ENCODE results near the gene ZNF625. TPM values are rescaled to one million over a fixed set of nuclear protein-coding genes. Genes with fewer than 3 reads are reported as not detected.

Gene ZNF625
- total and polyA plus RNA-seq, 2 donors: 1.9 to 4.8 TPM

DNA sequence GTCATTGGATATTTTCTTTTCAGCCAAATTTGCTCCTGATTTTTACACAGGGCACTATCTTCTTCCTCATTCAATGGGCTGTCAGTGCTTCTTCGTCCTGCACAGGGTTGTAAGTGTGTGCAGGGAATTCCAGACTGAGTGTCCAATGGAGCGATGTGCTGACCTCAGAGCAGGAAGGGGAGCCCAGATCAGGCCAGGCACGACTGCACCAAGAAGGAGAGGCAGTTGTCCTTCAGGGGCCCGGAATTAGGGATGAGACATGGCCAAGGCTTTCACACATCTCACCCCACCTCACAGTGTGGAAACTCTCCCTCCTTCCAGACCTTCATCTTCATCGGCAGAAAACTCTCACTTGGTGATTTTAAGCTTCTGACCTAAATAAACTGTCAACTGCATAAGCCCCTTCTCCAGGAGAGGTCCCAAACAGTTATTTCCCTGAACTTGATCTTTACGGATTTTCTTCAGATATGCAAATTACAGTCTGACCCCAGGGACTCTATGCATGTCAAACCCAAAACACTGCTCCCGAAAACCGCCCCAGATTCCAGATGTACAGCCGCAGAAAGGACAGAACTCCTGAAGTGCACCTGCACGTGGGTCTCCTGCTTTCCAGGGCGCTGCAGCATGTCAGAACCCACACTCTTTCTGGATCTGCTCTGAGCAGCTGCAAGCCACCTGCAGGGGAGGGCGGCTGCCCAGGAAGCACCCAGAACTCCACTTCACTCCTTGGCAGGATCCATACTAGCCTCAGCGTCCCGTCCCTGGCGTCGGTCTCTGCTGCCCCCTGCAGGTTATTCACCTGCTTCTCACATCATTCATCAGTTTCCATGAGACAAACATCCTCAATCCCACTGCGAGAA lies 15.8 kb downstream of the ZNF625 start:
- Histone ChIP-seq H3K27me3 (ENCODE audit: control insufficient read depth in 2 of 2, insufficient read depth in 1 of 2, low read length in 1 of 2) (no peaks in the 10 kb centered on the region), H3K4me1 (ENCODE audit: control insufficient read depth in 2 of 2, insufficient read depth in 2 of 2, low read length in 2 of 2) (peaks cover 12 to 25% of the 10 kb centered on the region in 2 donors), H3K4me3 (ENCODE audit: low read length in 2 of 2) (peak overlapping the region; percentile 96 to 99), H3K9me3 (ENCODE audit: control insufficient read depth in 2 of 2, insufficient read depth in 1 of 2, low read length in 1 of 2) (no peaks in the 10 kb centered on the region), H3K27ac (ENCODE audit: low read depth in 1 of 2, low read length in 1 of 2) (peak overlapping the region in 1 of 2 donors; percentile 85), H3K36me3 (ENCODE audit: control insufficient read depth in 2 of 2, insufficient read depth in 2 of 2, low read length in 1 of 2) (peaks cover 3 to 7% of the 10 kb centered on the region in 2 donors)
- WGBS: 6% methylated on average over 17 of the region's 17 CpGs
- DNase-seq (ENCODE audit: low read depth in 6 of 9, low spot score in 9 of 9): peak; percentile 69 to 95 (median 86)

DNA sequence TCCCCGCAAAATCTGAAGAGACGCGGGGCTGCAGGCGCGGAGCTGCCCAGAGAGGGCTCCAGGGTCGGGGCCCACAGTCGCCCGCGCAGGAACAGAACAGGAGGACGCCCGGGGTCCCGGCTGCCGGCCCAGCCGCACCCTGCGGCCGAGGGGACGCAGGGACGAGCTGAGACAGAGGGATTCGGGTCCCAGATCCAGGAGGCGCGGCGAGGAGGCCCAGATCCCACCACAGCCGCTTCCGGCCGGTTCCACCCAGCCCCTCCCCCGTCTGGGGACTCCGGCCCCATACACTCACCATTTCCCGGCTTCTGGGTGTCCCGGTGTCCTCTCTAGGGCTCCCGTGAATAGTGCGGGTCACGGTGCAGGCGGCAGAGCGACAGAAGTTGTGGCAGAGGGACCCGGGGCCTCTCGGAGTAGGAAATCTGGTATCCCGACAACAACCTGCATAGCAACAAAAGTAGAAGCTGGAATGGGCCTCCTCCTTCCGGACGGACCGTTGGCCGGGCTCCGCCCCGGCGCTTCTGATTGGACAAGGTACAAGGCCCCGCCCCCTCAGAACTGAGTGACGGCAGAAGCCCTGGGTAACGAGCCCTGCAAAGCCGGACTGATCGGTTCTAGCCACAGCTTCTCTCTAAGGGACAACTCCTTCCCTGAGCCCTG lies 16.5 kb downstream of the ZNF625 start, which contains the start of gene ZNF20:
TSS of gene ZNF20 (minus strand) at position 466 of the 660 bp plus-strand sequence. CDS start at position 298, 168 bp downstream.
- WGBS: under 1% methylated on average over 49 of the region's 49 CpGs
- H3K4me3 ChIP-seq (ENCODE audit: low read length in 2 of 2): peak within 1 kb of the TSS; percentile 96 to 99
- peak; percentile 74 to 95 (median 88) for DNase-seq (ENCODE audit: low read depth in 6 of 9, low spot score in 9 of 9)
- H3K27me3 ChIP-seq (ENCODE audit: control insufficient read depth in 2 of 2, insufficient read depth in 1 of 2, low read length in 1 of 2): no peaks in the 10 kb centered on the region
- no peaks in the 10 kb centered on the region for H3K9me3 ChIP-seq (ENCODE audit: control insufficient read depth in 2 of 2, insufficient read depth in 1 of 2, low read length in 1 of 2)
- H3K27ac ChIP-seq (ENCODE audit: low read depth in 1 of 2, low read length in 1 of 2): peak within 1 kb of the TSS; percentile 60 to 85
- peaks cover 8 to 9% of the 10 kb centered on the region in 2 donors for H3K36me3 ChIP-seq (ENCODE audit: control insufficient read depth in 2 of 2, insufficient read depth in 2 of 2, low read length in 1 of 2)
- peaks cover 12 to 25% of the 10 kb centered on the region in 2 donors for H3K4me1 ChIP-seq (ENCODE audit: control insufficient read depth in 2 of 2, insufficient read depth in 2 of 2, low read length in 2 of 2)

DNA sequence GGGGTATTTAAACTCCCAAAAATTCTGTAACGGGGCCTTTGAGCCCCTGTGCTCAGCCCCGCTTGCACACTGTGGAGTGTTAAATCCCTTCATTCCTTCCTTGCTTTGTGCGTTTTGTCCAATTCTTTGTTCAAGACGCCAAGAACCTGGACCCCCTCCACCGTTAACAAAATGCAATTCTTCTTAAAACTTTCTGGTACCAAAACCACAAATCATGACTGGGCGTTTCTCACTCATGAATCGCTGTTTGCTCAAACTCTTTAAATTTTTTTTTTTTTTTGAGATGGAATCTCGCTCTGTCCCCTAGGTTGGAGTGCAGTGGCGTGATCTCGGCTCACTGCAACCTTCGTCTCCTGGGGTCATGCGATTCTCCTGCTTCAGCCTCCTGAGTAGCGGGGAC lies 17.3 kb downstream of the ZNF625 start:
- no peak overlapping the region for H3K27ac ChIP-seq (ENCODE audit: low read depth in 1 of 2, low read length in 1 of 2)
- H3K36me3 ChIP-seq (ENCODE audit: control insufficient read depth in 2 of 2, insufficient read depth in 2 of 2, low read length in 1 of 2): peaks cover 15 to 17% of the 10 kb centered on the region in 2 donors
- WGBS: 30% methylated on average over 13 of the region's 13 CpGs
- peak in 1 of 9 donors; percentile 32 for DNase-seq (ENCODE audit: low read depth in 6 of 9, low spot score in 9 of 9)
- peak overlapping the region; percentile 96 to 99 for H3K4me3 ChIP-seq (ENCODE audit: low read length in 2 of 2)
- peaks cover 12 to 25% of the 10 kb centered on the region in 2 donors for H3K4me1 ChIP-seq (ENCODE audit: control insufficient read depth in 2 of 2, insufficient read depth in 2 of 2, low read length in 2 of 2)
- H3K9me3 ChIP-seq (ENCODE audit: control insufficient read depth in 2 of 2, insufficient read depth in 1 of 2, low read length in 1 of 2): peaks cover under 1 to 2% of the 10 kb centered on the region in 2 donors
- H3K27me3 ChIP-seq (ENCODE audit: control insufficient read depth in 2 of 2, insufficient read depth in 1 of 2, low read length in 1 of 2): no peaks in the 10 kb centered on the region

- Histone ChIP-seq H3K36me3 (ENCODE audit: control insufficient read depth in 2 of 2, insufficient read depth in 2 of 2, low read length in 1 of 2) (peaks cover 32 to 36% of the 10 kb centered on the region in 2 donors), H3K4me3 (ENCODE audit: low read length in 2 of 2) (no peak overlapping the region), H3K9me3 (ENCODE audit: control insufficient read depth in 2 of 2, insufficient read depth in 1 of 2, low read length in 1 of 2) (peaks cover 8 to 11% of the 10 kb centered on the region in 2 donors), H3K27ac (ENCODE audit: low read depth in 1 of 2, low read length in 1 of 2) (no peak overlapping the region), H3K27me3 (ENCODE audit: control insufficient read depth in 2 of 2, insufficient read depth in 1 of 2, low read length in 1 of 2) (no peaks in the 10 kb centered on the region), H3K4me1 (ENCODE audit: control insufficient read depth in 2 of 2, insufficient read depth in 2 of 2, low read length in 2 of 2) (peaks cover 12 to 25% of the 10 kb centered on the region in 2 donors)
- WGBS: 84% methylated on average over 7 of the region's 7 CpGs
- peak in 4 of 9 donors; percentile 16 to 72 (median 31) for DNase-seq (ENCODE audit: low read depth in 6 of 9, low spot score in 9 of 9)
Measured at GRCh38 chr19:12137221-12137940, 19.2 kb downstream of the ZNF625 start.

- DNase-seq (ENCODE audit: low read depth in 6 of 9, low spot score in 9 of 9): no peak
- 98% methylated on average over 3 of the region's 3 CpGs for whole genome bisulfite sequencing
- H3K4me3 ChIP-seq (ENCODE audit: low read length in 2 of 2): no peak overlapping the region
- H3K36me3 ChIP-seq (ENCODE audit: control insufficient read depth in 2 of 2, insufficient read depth in 2 of 2, low read length in 1 of 2): peaks cover 36 to 37% of the 10 kb centered on the region in 2 donors
- no peaks in the 10 kb centered on the region for H3K27me3 ChIP-seq (ENCODE audit: control insufficient read depth in 2 of 2, insufficient read depth in 1 of 2, low read length in 1 of 2)
- H3K27ac ChIP-seq (ENCODE audit: low read depth in 1 of 2, low read length in 1 of 2): no peak overlapping the region
- peaks cover 0 to 1% of the 10 kb centered on the region in 2 donors for H3K4me1 ChIP-seq (ENCODE audit: control insufficient read depth in 2 of 2, insufficient read depth in 2 of 2, low read length in 2 of 2)
- H3K9me3 ChIP-seq (ENCODE audit: control insufficient read depth in 2 of 2, insufficient read depth in 1 of 2, low read length in 1 of 2): peaks cover 12 to 22% of the 10 kb centered on the region in 2 donors
Measured at GRCh38 chr19:12133069-12133468, 23.5 kb downstream of the ZNF625 start.

DNA sequence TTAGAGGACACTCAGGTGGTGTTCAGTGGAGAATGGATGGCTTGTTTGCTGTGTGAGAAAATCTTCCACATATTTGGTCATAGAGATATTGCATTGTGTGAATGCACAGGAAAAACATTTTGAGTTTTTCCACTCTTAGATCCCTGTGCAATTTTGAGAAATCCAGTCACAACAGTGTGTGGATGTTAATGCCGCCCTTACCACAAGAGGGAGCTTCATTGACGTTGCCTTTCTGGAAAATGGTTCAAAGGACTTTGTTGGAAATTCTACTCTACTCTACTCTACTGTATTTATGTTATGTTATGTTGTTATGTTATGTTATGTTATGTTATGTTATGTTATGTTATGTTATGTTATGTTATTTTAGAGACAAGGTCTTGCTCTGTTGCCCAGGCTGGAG lies 29.8 kb downstream of the ZNF625 start:
- DNase-seq (ENCODE audit: low read depth in 6 of 9, low spot score in 9 of 9): peak in 2 of 9 donors; percentile 9 to 16
- no peak overlapping the region for H3K4me3 ChIP-seq (ENCODE audit: low read length in 2 of 2)
- H3K9me3 ChIP-seq (ENCODE audit: control insufficient read depth in 2 of 2, insufficient read depth in 1 of 2, low read length in 1 of 2): peaks cover 1 to 9% of the 10 kb centered on the region in 2 donors
- no peaks in the 10 kb centered on the region for H3K27me3 ChIP-seq (ENCODE audit: control insufficient read depth in 2 of 2, insufficient read depth in 1 of 2, low read length in 1 of 2)
- H3K27ac ChIP-seq (ENCODE audit: low read depth in 1 of 2, low read length in 1 of 2): no peak overlapping the region
- H3K4me1 ChIP-seq (ENCODE audit: control insufficient read depth in 2 of 2, insufficient read depth in 2 of 2, low read length in 2 of 2): no peaks in the 10 kb centered on the region
- H3K36me3 ChIP-seq (ENCODE audit: control insufficient read depth in 2 of 2, insufficient read depth in 2 of 2, low read length in 1 of 2): no peaks in the 10 kb centered on the region
- WGBS: 53% methylated on average over 2 of the region's 2 CpGs

DNA sequence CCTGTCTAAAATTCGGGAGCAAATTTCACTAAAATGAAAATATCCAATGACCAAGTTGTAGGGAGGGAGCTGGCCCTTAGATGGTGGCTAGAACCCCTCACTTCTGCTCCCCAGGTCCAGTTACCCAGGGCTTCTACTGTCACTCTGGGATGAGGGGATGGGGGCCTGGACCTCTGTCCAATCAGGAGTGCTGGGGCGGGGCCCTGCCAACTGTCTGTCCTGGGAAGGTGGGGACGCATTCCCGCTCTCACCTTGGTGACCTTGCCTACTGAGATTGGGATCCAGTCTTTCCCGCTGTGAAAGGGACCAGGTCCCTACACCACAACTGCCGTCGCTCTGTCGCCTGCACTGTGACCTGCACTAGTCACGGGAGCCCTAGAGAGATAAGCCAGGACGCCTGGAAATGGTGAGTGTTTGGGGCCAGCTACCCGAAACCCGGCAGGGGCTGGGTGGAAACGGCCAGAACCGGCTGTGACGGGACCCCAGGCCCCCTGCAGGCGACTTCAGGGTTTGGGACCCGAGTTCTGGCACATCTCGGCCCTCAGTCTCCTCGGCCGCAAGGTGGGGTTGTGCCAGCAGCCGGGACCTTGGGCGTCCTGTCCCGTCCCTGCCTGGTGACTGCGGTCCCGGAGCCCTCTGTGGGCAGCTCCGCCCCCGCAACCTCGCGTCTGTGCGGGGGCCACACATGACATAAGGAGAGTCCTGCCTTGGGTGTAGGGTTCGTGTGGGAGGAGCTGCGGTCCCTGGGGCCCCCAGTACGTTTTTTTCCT lies 39.1 kb downstream of the ZNF625 start:
- Histone ChIP-seq H3K4me1 (ENCODE audit: control insufficient read depth in 2 of 2, insufficient read depth in 2 of 2, low read length in 2 of 2) (no peaks in the 10 kb centered on the region), H3K27me3 (ENCODE audit: control insufficient read depth in 2 of 2, insufficient read depth in 1 of 2, low read length in 1 of 2) (no peaks in the 10 kb centered on the region), H3K9me3 (ENCODE audit: control insufficient read depth in 2 of 2, insufficient read depth in 1 of 2, low read length in 1 of 2) (peaks cover 2 to 20% of the 10 kb centered on the region in 2 donors), H3K27ac (ENCODE audit: low read depth in 1 of 2, low read length in 1 of 2) (no peak overlapping the region), H3K4me3 (ENCODE audit: low read length in 2 of 2) (no peak overlapping the region), H3K36me3 (ENCODE audit: control insufficient read depth in 2 of 2, insufficient read depth in 2 of 2, low read length in 1 of 2) (peaks cover 8 to 9% of the 10 kb centered on the region in 2 donors)
- 95% methylated on average over 33 of the region's 33 CpGs for WGBS
- DNase-seq (ENCODE audit: low read depth in 6 of 9, low spot score in 9 of 9): no peak

GRCh38 chr19:12113121-12113520 lies 43.4 kb downstream of the ZNF625 start:
- Histone ChIP-seq H3K27ac (ENCODE audit: low read depth in 1 of 2, low read length in 1 of 2) (no peak overlapping the region), H3K4me1 (ENCODE audit: control insufficient read depth in 2 of 2, insufficient read depth in 2 of 2, low read length in 2 of 2) (no peaks in the 10 kb centered on the region), H3K27me3 (ENCODE audit: control insufficient read depth in 2 of 2, insufficient read depth in 1 of 2, low read length in 1 of 2) (no peaks in the 10 kb centered on the region), H3K36me3 (ENCODE audit: control insufficient read depth in 2 of 2, insufficient read depth in 2 of 2, low read length in 1 of 2) (peaks cover 28 to 31% of the 10 kb centered on the region in 2 donors), H3K9me3 (ENCODE audit: control insufficient read depth in 2 of 2, insufficient read depth in 1 of 2, low read length in 1 of 2) (peaks cover 3 to 20% of the 10 kb centered on the region in 2 donors), H3K4me3 (ENCODE audit: low read length in 2 of 2) (no peak overlapping the region)
- whole genome bisulfite sequencing: 99% methylated on average over 5 of the region's 5 CpGs
- no peak for DNase-seq (ENCODE audit: low read depth in 6 of 9, low spot score in 9 of 9)

Measured in thymus (tissue), 11 donors.